TTC549 (cell line): Measurements from ENCODE around the gene CSGALNACT2.

Experiments used
- FAIRE-seq: peaks from 2 replicates; lab custom pipeline; 2012; peaks lifted over from hg19 to GRCh38; lab: Jason Lieb, UNC

The CSGALNACT2 gene

DNA sequence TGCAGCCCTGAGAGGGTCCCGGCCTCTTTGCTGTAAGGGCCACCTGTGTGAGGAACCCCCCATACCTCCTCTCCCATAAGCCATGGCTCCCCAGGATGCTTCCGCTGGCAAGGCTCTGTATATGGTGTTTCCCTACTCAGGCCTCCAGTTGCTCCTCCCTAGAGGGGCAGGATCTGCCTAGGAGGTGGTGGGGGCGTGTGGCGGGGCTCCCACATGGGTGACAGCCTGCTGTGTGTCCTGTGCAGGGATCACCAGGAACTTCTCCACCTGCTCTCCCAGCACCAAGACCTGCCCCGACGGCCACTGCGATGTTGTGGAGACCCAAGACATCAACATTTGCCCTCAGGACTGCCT, 25.7 kb upstream of the CSGALNACT2 start:
- FAIRE-seq: no peak

- no peak for FAIRE-seq
Observed at GRCh38 chr10:43113201-43114087, 24.8 kb upstream of the CSGALNACT2 start.

GRCh38 chr10:43114088-43114742, 24.0 kb upstream of the CSGALNACT2 start:
- FAIRE-seq: no peak

DNA sequence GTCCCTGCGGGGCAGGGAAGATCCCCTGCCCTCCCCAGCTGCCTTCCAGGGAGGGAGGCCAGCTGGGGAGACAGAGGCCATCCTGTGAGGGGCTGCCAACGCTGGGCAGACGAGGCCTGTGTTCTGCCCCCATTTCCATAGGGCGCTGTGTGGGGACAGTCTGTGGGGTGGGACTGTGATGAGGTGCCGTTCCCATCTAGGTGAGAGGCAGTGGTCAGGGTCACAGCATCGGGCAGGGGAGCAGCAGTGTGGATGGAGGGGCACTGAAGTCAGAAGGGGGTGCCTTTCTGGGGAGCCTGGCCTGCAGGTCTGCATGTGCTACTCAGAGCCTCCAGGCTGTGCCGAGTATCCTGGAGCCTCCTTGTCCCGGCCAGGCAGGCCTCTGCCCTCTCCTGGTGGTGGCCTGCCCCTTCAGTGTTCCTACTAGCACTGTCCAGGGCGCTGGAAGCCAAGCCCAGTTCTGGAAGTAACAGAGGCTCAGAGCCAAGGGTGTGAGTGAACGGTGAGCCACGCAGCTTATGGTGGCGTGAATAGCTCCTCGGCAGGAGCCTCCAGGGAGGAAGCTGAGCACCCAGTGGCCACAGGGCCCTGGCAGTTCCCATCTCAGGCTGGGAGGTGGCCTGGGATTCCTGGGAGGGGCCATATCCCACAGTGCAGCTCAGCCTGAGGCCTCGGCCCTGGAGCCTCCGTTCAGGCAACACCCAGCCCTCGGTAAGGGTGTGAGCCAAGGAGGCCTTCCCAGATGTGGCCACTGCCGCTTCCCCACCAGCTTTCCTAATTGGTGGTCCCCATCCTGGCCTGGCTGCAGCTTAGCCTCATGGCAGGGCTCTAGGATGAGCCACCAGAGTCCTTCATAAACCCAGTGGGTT, 23.3 kb upstream of the CSGALNACT2 start:
- no peak for FAIRE-seq

DNA sequence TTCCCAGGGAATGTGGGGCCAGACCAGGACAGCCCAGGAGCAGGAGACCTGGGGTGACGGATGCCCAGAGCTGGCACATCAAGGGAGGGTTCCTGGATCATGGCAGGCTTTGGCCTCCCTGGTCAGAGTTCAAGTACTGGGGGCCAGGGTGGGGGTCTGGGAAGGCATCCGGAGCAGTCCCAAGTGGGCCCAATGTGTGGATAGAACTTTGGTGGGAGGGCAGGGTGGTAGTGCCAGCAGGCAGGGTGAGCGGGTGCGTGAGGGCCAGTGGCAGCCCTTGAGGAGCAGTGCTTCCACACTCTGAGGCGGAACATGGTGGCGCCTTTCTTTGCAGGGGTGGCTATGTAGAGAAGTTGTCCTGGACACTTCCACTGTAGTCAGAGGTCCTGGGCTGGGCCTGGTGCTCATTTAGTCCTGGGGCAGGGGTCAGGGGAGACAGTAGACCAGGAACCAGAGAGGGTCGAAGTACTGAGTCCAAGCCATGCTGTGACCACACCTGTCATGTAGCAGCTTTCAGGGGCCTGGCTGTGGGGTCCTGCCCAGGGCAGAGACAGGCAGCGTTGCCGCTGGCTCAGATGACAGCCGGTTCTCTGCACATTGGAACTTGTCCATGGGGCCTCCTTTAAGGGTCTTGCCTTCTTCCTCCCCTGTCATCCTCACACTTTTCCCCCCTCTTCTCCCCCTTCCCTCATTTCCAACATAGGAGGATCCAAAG, 22.2 kb upstream of the CSGALNACT2 start:
- FAIRE-seq: no peak

- FAIRE-seq: no peak
Observed at GRCh38 chr10:43116596-43116995, 21.6 kb upstream of the CSGALNACT2 start.

DNA sequence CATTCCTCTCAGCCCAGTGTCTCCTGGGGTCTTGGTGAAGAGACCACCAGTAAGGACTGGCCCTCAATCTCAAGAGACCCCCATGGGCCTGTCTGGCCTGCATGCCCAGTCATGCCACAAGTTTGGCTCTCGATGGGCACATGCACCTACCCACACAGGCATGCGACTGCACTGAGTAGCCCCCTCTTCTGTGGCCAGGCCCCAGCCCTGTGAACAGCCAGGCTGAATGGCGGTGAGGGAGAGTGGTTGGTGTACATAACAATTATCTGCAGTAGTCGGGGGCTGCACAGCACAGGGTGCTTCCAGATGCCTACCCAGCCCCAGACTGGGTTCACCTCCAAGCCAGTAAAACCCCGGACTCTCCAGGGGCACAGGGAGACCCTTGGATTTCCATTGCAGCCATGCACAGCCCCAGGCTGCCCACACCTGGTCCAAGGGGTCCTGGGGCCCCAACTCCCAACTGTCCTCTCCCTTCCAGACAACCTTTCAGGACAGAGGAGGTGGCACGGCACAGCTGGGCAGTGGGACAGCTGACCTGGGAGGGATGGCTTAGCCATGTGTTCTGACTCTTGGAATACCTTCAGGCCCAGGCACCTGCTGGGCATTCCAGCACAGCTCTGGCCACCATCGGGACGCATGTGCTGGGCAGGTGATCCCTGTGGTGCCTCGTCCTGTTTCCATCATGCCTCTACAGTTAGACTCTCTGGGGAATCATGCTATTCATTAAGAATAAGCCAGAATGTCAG, 21.0 kb upstream of the CSGALNACT2 start:
- FAIRE-seq: no peak

- FAIRE-seq: no peak
Observed at GRCh38 chr10:43117777-43118583, 20.3 kb upstream of the CSGALNACT2 start.

DNA sequence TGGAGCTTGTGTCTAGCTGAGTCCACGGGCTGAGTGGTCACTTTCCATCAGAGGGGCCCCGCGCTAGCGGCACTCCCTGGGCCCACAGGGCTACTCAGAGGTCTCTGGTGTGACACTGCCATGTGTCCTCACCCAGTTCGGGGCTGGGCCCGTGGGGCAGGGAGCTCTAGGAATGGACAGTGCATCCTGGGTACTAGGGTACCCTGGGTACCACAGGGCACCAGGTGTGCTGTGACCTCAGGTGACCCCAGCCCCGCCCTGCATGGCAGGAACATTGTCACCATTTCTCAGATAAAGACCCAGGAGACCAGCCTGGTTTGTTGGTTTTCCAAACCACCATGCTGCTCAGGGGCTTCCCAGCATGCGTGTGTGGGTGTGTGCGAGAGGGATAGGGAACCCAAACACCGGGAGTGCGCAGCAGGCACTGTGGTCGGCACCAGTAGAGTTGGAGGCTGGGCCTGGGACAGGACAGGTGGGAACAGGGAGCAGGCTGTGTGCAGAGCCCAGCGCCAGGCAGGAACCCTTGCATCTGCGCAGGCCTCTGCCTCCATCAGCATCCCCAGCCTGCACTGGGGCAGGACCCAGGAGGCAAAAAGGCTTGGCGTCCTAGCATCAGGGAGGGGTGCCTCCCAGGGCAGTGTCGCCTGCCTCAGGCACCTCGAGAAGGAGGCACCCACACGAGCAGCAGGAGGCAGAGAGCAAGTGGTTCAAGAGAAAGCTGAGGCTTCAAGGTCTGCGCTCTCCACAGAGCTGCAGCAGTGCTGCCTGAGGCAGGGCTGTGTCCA, 19.4 kb upstream of the CSGALNACT2 start:
- FAIRE-seq: no peak

GRCh38 chr10:43119416-43120115, 18.7 kb upstream of the CSGALNACT2 start:
- no peak for FAIRE-seq

DNA sequence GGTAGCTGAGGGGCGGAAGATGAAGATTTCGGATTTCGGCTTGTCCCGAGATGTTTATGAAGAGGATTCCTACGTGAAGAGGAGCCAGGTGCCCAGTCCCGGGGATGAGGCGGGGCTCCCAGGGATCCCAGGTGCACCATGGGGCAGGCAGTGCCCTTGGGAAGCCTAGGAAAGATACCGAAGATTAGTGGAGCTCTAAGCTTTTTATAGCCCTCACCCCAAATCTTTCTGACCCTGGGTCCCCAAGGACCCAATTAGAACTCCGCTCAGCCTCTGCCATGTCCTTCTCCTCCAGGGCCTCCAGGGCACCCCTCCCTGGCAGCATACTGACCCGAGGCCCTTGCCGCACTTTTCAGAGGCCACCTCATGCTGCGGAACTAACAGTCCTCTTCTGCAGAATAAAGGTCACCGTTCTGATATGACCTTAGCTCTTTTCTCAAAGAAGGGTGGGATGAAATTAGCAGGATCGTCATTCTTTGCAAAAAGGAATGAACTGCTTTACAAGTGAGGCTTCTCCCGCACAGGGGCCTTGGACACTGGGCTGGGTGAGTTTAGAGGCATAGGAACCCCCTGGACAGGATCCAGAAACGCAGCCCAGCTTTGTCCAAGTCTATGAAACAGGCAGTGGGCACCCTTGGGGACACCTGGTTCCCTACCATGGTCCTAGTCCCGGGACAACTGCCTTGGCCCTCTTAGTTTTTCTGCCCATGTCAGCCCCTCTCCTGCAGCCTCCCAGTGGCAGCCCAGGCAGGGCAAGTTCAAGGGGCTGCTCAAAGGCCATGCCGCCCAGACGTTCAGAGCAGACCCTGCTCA, 17.9 kb upstream of the CSGALNACT2 start:
- FAIRE-seq: no peak

- FAIRE-seq: no peak
Observed at GRCh38 chr10:43120929-43121314, 17.3 kb upstream of the CSGALNACT2 start.

DNA sequence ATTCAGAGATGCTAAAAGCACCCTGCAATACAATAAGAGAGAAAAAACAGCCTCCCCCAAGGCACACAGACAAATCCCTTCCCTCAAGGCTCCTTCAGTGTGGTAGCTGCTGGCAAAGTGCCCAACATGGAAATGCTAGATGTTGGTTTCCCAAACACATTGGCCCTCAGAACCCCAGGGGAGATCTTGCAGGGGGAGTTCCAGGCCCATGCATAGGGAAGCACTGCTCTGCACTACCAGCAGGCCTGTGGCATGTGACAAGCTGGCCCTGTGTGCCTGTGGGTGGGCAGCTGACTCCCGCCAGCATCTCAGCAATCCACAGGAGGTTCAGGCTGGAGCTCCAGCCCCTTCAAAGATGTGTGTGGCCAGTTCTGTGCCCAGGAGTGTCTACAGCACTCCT, 16.8 kb upstream of the CSGALNACT2 start:
- FAIRE-seq: no peak

DNA sequence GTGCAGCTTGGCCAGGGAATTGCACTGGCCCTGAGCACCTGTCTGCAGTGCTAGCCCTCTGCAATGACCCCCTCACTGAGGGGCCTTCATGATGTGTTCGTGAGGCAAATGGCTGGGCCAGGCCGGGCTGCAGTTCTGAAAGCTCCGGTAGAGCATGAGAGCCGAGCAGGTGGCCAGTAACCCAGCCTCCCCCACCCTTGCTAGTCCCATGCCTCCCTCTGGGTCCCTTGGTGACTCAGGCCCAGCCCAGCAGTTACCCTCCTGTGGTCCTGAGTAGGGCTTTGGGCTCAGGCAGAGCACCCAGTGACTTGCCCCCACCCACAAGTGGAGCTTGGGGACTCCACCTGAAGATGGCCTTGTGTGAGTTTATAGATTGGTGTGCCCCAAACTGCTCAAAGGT, 16.1 kb upstream of the CSGALNACT2 start:
- no peak for FAIRE-seq

GRCh38 chr10:43122826-43123225, 15.4 kb upstream of the CSGALNACT2 start:
- no peak for FAIRE-seq

DNA sequence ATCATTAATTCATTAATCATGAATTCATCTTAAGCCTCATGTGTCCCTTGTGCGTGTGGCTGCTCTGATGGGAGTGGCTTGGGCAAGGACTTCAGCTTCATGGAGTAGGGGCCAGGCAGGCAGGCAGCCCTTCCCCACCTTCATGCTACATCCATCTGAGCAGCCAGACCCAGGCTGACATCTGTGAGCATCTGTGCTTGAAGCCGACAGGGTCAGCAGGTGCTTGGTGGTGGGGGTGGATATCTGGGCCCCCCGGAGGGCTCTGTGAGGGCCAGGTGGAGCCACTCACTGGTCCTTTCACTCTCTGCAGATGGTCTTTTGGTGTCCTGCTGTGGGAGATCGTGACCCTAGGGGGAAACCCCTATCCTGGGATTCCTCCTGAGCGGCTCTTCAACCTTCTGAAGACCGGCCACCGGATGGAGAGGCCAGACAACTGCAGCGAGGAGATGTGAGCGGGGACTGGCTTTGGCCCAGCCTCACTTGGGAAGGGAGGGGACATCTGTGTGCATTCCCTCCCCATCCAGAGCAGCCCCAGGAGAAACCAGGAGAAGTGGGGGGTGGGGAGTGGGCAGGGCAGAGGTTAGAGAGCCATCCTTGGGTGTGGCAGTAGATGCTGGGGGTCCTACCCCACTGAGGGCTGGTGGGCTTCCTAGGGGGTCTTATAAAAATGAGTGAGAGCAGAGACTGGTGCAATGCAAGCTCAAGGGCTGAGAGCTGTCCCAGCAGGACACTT, 14.7 kb upstream of the CSGALNACT2 start:
- no peak for FAIRE-seq

DNA sequence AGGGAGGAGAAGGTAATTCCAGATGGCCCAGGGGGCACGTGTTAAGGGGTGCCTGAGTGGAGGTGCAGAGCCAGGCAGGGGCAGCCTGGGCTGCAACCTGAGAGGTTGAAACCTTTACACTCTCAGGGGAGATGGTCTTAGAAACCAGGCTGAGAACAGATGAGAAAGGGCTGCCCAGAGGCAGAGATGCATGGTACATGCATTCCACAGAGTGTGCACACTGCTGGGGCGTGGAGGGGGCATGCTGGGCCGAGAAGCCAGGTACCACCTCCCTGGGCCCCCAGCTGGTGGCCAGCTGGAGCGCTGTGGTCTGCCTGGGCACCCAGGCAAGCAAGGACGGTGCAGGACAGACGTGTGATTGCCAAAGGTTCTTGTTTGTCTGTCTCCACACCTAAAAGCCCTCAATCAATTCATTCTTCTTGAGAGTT, 14.1 kb upstream of the CSGALNACT2 start:
- no peak for FAIRE-seq
